GM23248 (cell line): Measurements from ENCODE around the gene TEX264.

Source experiments
- EZH2 ChIP-seq: fragments of 200-600 bp; sonication (generic); IDR thresholded peaks from 2 replicates; pipeline ENCODE4 v1.6.1; 2018; ENCODE audit warnings: antibody characterized with exemption, mild to moderate bottlenecking; ENCODE audit not compliant: insufficient read depth, poor library complexity, severe bottlenecking
- EZH2phosphoT487 ChIP-seq: fragments of 200-600 bp; sonication (generic); IDR thresholded peaks from 2 replicates; pipeline ENCODE4 v1.6.1; 2018; ENCODE audit warnings: antibody characterized with exemption, moderate library complexity, mild to moderate bottlenecking, low read depth; ENCODE audit not compliant: insufficient read depth

GRCh38 chr3:51678186-51678585, 7.1 kb downstream of the TEX264 start:
- TF ChIP-seq EZH2 (no peak), EZH2phosphoT487 (no peak)
